COLO829 (cell line): Measurements from ENCODE around the gene ARID4B.
"Not testable (repeated sequence)": the region's sequence is repeated elsewhere in the genome, so short reads cannot be mapped to it uniquely, and the experiment has no call there.

Experiments used
- DNase-seq: peaks from one replicate; pipeline ENCODE4 v3.0.0; 2012; ENCODE audit warnings: low spot score

ARID4B gene

GRCh38 chr1:235227414-235227813, 100.6 kb downstream of the ARID4B start:
- no peak for DNase-seq

- DNase-seq: no peak
These were observed 101.0 kb downstream of the ARID4B start for GRCh38 chr1:235226933-235227332.

- DNase-seq: no peak
These were observed 102.7 kb downstream of the ARID4B start for GRCh38 chr1:235225299-235225698.

- DNase-seq: no peak
These were observed 106.2 kb downstream of the ARID4B start for GRCh38 chr1:235221653-235222375.

- DNase-seq: no peak
These were observed 112.5 kb downstream of the ARID4B start for GRCh38 chr1:235215453-235215852.

GRCh38 chr1:235214962-235215361, 113.0 kb downstream of the ARID4B start:
- not testable (repeated sequence) for DNase-seq

GRCh38 chr1:235213752-235214151, 114.2 kb downstream of the ARID4B start:
- no peak for DNase-seq

- DNase-seq: no peak
These were observed 116.5 kb downstream of the ARID4B start for GRCh38 chr1:235211517-235211916.

- DNase-seq: no peak
These were observed 120.8 kb downstream of the ARID4B start for GRCh38 chr1:235207209-235207565.

GRCh38 chr1:235206533-235207208, 121.3 kb downstream of the ARID4B start:
- peak; percentile 11 for DNase-seq

- no peak for DNase-seq
These were observed 122.3 kb downstream of the ARID4B start for GRCh38 chr1:235205687-235206086.

GRCh38 chr1:235203428-235203827, 124.6 kb downstream of the ARID4B start:
- no peak for DNase-seq

- not testable (repeated sequence) for DNase-seq
These were observed 125.5 kb downstream of the ARID4B start for GRCh38 chr1:235202447-235202846.

- peak; percentile 20 for DNase-seq
These were observed 128.5 kb downstream of the ARID4B start for GRCh38 chr1:235199441-235199840.

GRCh38 chr1:235190431-235190830, 137.5 kb downstream of the ARID4B start:
- no peak for DNase-seq

- DNase-seq: no peak
These were observed 140.7 kb downstream of the ARID4B start for GRCh38 chr1:235187316-235187715.

- DNase-seq: no peak
These were observed 146.3 kb downstream of the ARID4B start for GRCh38 chr1:235181561-235182245.

- no peak for DNase-seq
These were observed 147.0 kb downstream of the ARID4B start for GRCh38 chr1:235180916-235181460.

GRCh38 chr1:235176486-235176885, 151.5 kb downstream of the ARID4B start:
- DNase-seq: no peak

GRCh38 chr1:235169986-235170385, 158.0 kb downstream of the ARID4B start:
- no peak for DNase-seq

GRCh38 chr1:235168375-235168774, 159.6 kb downstream of the ARID4B start:
- no peak for DNase-seq

GRCh38 chr1:235161685-235162327, 166.2 kb downstream of the ARID4B start:
- no peak for DNase-seq
